AG09319 (cell line): Measurements from ENCODE around the gene TAPT1.

ENCODE experiments used
- DNase-seq: peaks from one replicate; pipeline ENCODE4 v3.0.0-alpha.2; 2010; ENCODE audit warnings: low read depth; ENCODE audit errors: extremely low read depth
- CTCF ChIP-seq: IDR thresholded peaks from 2 replicates; pipeline ENCODE4 v1.5.1; 2011; ENCODE audit warnings: low read depth, mild to moderate bottlenecking, inconsistent platforms, low read length, moderate library complexity

Gene TAPT1

GRCh38 chr4:16206848-16207247, 19.4 kb downstream of the TAPT1 start:
- DNase-seq = no peak
- TF ChIP-seq CTCF = no peak

- no peak for TF ChIP-seq CTCF
- DNase-seq = no peak
Measured at GRCh38 chr4:16206301-16206700, 20.0 kb downstream of the TAPT1 start.

GRCh38 chr4:16205298-16206164, 20.7 kb downstream of the TAPT1 start:
- peak; percentile 24 for TF ChIP-seq CTCF
- no peak for DNase-seq

- TF ChIP-seq CTCF = no peak
- DNase-seq = no peak
Measured at GRCh38 chr4:16204505-16204904, 21.8 kb downstream of the TAPT1 start.

- TF ChIP-seq CTCF = no peak
- no peak for DNase-seq
Measured at GRCh38 chr4:16203083-16203482, 23.2 kb downstream of the TAPT1 start.

GRCh38 chr4:16202598-16202997, 23.7 kb downstream of the TAPT1 start:
- no peak for DNase-seq
- TF ChIP-seq CTCF = no peak

GRCh38 chr4:16199093-16199492, 27.2 kb downstream of the TAPT1 start:
- TF ChIP-seq CTCF = peak; percentile 44

More at GRCh38 chr4:16199093-16199492, 27.2 kb downstream of the TAPT1 start:
- DNase-seq = no peak
